ENCODE data around the gene ADAM22. TPM values are rescaled to one million over a fixed set of nuclear protein-coding genes. Genes with fewer than 3 reads are reported as not detected.
"Not testable (repeated sequence)": the region's sequence is repeated elsewhere in the genome, so short reads cannot be mapped to it uniquely, and the experiment has no call there.

Gene ADAM22
- total RNA-seq, 1 experiment from 2014 or later: 14.0 TPM

DNA sequence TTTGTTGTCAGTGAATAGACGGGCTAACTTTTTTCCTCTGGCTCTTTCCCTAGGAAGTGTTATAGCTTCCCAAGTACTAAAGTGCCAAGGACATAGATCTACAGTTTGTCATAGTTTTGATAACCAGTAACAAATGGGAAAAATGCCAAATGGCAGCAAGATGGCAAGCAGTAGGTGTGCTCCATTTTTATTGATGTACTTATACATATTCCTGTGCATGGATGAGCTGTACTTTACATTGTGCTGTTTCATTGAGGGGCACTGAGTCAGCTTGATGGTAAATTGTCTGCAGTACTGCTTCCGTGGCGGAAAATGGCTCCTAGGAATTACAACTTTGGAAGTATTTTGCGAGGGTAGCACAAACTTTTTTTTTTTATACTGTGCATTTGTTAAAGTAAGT lies 7.1 kb downstream of the ADAM22 start:
- Histone ChIP-seq H3F3A (ENCODE audit: insufficient read depth, low read depth) (no peaks in the 10 kb centered on the region), H3K4me2 (no peak overlapping the region), H3K27ac (no peak overlapping the region), H3K79me2 (ENCODE audit: low read depth) (no peaks in the 10 kb centered on the region), H3K27me3 (ENCODE audit: insufficient read depth, low read depth) (no peaks in the 10 kb centered on the region), H3K9me3 (ENCODE audit: insufficient read depth, low read depth) (no peaks in the 10 kb centered on the region), H3K36me3 (ENCODE audit: low read depth) (no peaks in the 10 kb centered on the region), H2AFZ (no peak overlapping the region), H3K9me2 (ENCODE audit: insufficient read depth) (no peaks in the 10 kb centered on the region; the same call in 1 of the 2 replicates), H4K20me1 (ENCODE audit: insufficient read depth) (no peaks in the 10 kb centered on the region), H3K4me1 (replicated peaks; ENCODE audit: insufficient read depth) (no peaks in the 10 kb centered on the region), H3K4me3 (no peak overlapping the region)
- no peak for TF ChIP-seq EZH2 (IDR thresholded peaks at IDR 0.05; ENCODE audit: low read depth)
- intact Hi-C loops (cut with micrococcal nuclease; ENCODE audit: unreplicated experiment): no loop called here
- ChIA-PET POLR2A (ENCODE audit: unreplicated experiment) (no interaction called here), CTCF (no interaction called here)
- no TSS peak for BruUV-seq (replicated peaks)
- DNase-seq: no peak

DNA sequence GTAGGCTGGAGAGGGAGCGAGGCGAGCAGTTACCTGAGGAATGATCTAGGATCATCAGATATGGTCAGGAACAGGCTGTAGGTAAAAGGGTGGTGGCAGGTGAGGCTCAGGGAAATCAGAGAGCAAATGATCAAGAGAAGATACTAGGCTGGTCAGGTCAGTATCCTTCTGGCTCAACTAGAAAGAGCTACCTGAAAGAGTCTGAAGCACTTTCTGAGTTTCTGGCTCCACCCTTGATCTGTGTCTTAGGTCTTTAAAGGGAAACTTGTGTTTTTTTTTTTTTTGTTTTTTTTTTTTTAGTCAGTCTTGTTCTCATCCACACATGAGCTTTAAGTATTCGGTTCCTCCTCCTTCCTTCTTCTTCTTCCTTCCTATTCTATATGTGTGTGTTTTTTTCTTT lies 10.5 kb downstream of the ADAM22 start:
- Histone ChIP-seq H2AFZ (no peak overlapping the region), H4K20me1 (ENCODE audit: insufficient read depth) (no peaks in the 10 kb centered on the region), H3K4me1 (replicated peaks; ENCODE audit: insufficient read depth) (no peaks in the 10 kb centered on the region), H3K9me2 (ENCODE audit: insufficient read depth) (no peaks in the 10 kb centered on the region; the same call in 1 of the 2 replicates), H3K36me3 (ENCODE audit: low read depth) (no peaks in the 10 kb centered on the region), H3K4me3 (no peak overlapping the region), H3F3A (ENCODE audit: insufficient read depth, low read depth) (no peaks in the 10 kb centered on the region), H3K4me2 (no peak overlapping the region), H3K27me3 (ENCODE audit: insufficient read depth, low read depth) (no peaks in the 10 kb centered on the region), H3K27ac (no peak overlapping the region), H3K9me3 (ENCODE audit: insufficient read depth, low read depth) (no peaks in the 10 kb centered on the region), H3K79me2 (ENCODE audit: low read depth) (no peaks in the 10 kb centered on the region)
- no peak for TF ChIP-seq EZH2 (IDR thresholded peaks at IDR 0.05; ENCODE audit: low read depth)
- TF ChIP-seq, protein P1, sequence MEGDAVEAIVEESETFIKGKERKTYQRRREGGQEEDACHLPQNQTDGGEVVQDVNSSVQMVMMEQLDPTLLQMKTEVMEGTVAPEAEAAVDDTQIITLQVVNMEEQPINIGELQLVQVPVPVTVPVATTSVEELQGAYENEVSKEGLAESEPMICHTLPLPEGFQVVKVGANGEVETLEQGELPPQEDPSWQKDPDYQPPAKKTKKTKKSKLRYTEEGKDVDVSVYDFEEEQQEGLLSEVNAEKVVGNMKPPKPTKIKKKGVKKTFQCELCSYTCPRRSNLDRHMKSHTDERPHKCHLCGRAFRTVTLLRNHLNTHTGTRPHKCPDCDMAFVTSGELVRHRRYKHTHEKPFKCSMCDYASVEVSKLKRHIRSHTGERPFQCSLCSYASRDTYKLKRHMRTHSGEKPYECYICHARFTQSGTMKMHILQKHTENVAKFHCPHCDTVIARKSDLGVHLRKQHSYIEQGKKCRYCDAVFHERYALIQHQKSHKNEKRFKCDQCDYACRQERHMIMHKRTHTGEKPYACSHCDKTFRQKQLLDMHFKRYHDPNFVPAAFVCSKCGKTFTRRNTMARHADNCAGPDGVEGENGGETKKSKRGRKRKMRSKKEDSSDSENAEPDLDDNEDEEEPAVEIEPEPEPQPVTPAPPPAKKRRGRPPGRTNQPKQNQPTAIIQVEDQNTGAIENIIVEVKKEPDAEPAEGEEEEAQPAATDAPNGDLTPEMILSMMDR (conservative IDR thresholded peaks at IDR 0.05): no peak
- intact Hi-C loops (cut with micrococcal nuclease; ENCODE audit: unreplicated experiment): no loop called here
- CTCF ChIA-PET: interaction anchor here (0.6 kb wide), 1 partner anchor 15 kb away, joined by 4 read pairs; no protein-coding TSS in a partner anchor
- DNase-seq: no peak
- BruUV-seq (replicated peaks): no TSS peak
- POLR2A ChIA-PET (ENCODE audit: unreplicated experiment): interaction anchor here (1.2 kb wide), 1 partner anchor 11 kb away, joined by 3 read pairs; no protein-coding TSS in a partner anchor

DNA sequence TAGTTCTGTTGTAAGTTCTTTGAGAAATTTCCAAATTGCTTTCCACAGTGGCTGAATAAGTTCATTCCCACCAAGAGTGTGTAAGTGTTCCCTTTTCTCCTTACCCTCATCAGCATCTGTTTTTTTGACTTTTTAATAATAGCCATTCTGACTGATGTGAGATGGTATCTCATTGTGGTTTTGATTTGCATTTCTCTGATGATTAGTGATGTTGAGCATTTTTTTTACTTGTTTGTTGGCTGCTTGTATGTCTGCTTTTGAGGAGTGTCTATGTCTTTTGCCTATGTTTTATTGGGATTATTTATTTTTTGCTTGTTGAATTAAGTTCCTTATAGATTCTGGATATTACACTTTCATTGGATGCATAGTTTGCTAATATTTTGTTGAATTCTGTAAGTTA lies 11.9 kb downstream of the ADAM22 start:
- H3K79me2 ChIP-seq (ENCODE audit: low read depth); POLR2A ChIA-PET (ENCODE audit: unreplicated experiment); H4K20me1 ChIP-seq (ENCODE audit: insufficient read depth); H3K36me3 ChIP-seq (ENCODE audit: low read depth); H3F3A ChIP-seq (ENCODE audit: insufficient read depth, low read depth); H3K9me3 ChIP-seq (ENCODE audit: insufficient read depth, low read depth); BruUV-seq (replicated peaks); DNase-seq; H3K4me1 ChIP-seq (replicated peaks; ENCODE audit: insufficient read depth); H3K9me2 ChIP-seq (ENCODE audit: insufficient read depth); CTCF ChIA-PET; H3K27me3 ChIP-seq (ENCODE audit: insufficient read depth, low read depth); H2AFZ ChIP-seq; H3K27ac ChIP-seq; H3K4me2 ChIP-seq; H3K4me3 ChIP-seq; intact Hi-C loops (cut with micrococcal nuclease; ENCODE audit: unreplicated experiment): not testable (repeated sequence)

DNA sequence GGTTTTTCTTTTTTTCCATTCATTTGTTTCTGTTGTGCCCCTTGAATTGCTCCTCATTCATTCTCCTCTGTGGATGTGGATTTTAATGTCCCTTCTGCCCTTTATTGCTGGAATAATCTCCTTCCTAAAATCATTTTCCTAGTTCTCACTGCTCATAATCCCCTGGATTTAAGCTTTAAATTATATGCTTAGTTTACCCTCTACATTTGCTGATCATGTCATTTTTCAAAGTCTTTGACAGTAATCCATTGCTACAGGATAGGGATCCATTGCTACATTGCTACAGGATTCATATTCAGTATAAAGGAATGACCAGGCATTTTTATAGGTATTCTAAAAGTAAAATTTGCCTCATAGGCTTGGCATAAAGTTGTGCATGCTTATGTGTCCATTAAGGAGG lies 14.3 kb downstream of the ADAM22 start:
- Histone ChIP-seq H2AFZ (no peak overlapping the region), H3K36me3 (ENCODE audit: low read depth) (no peaks in the 10 kb centered on the region), H3K4me2 (no peak overlapping the region), H3K4me1 (replicated peaks; ENCODE audit: insufficient read depth) (no peaks in the 10 kb centered on the region), H3K79me2 (ENCODE audit: low read depth) (no peaks in the 10 kb centered on the region), H3K9me3 (ENCODE audit: insufficient read depth, low read depth) (no peaks in the 10 kb centered on the region), H3K27me3 (ENCODE audit: insufficient read depth, low read depth) (no peaks in the 10 kb centered on the region), H3K9me2 (ENCODE audit: insufficient read depth) (no peaks in the 10 kb centered on the region; the same call in 1 of the 2 replicates), H4K20me1 (ENCODE audit: insufficient read depth) (no peaks in the 10 kb centered on the region), H3K4me3 (no peak overlapping the region), H3F3A (ENCODE audit: insufficient read depth, low read depth) (no peaks in the 10 kb centered on the region), H3K27ac (no peak overlapping the region)
- DNase-seq: no peak
- TF ChIP-seq EZH2 (IDR thresholded peaks at IDR 0.05; ENCODE audit: low read depth): no peak
- TF ChIP-seq, protein P1 (conservative IDR thresholded peaks at IDR 0.05): no peak
- POLR2A ChIA-PET (ENCODE audit: unreplicated experiment): no interaction called here
- no TSS peak for BruUV-seq (replicated peaks)
- CTCF ChIA-PET: interaction anchor here (0.6 kb wide), 1 partner anchor 68 kb away, joined by 7 read pairs; no protein-coding TSS in a partner anchor
- intact Hi-C loops (cut with micrococcal nuclease; ENCODE audit: unreplicated experiment): no loop called here
